Astrocyte (in vitro differentiated cells and primary cell): ENCODE results near the gene PTRHD1.

ENCODE experiments used
- EZH2 ChIP-seq: IDR thresholded peaks from 2 replicates; pipeline ENCODE4 v1.6.1; 2012; ENCODE audit warnings: mild to moderate bottlenecking, low read length, inconsistent platforms; ENCODE audit not compliant: insufficient read depth
- TF ChIP-seq, protein P1 (sequence below): IDR thresholded peaks from 2 replicates; pipeline ENCODE4 v1.5.1; 2011; ENCODE audit warnings: low read depth, mild to moderate bottlenecking, inconsistent platforms, low read length, moderate library complexity; ENCODE audit not compliant: insufficient read depth

DNA sequence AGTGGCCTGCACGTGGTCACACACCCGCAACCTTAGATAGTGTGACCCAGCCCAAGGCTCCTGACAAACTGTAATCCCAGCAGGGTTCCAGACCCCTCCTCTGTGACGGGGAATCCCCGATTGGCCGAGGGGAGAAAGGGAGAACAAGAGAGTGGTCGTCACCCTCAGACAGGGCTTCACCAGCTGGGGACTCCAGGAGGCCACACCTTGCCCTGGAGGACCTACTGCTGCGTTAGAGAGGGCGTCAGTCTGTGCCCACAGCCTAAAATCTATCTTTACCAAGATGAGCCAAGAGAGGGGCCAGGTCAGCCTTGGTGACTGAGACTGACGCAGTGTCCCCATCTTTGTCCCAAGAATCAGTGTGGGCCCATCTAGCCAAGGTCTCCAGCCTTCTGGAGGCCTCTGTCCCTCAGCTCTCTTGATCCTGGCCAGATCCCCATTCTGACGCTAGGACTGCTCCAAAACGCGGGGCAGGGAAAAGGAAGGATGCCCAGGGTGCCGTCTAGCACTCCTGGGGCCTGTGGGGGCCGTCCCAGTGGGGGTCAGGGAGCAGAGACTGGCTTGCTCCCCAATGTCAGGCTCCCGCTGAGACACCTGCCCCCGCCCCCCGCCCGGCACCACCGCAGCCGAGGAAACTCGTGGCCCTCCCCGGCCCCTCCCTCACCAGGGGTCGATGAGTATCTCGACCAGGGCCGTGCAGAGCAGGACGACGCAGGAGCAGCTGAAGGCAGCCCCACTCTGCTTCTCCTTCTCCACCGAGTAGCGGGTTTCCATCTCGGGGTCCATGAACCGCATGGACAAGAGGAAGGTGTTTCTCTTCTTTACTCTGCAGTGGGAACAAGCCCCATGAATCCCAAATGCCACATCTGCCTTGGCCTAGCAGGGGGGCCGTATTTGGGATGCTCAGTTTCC lies 40.9 kb upstream of the PTRHD1 start:
- TF ChIP-seq, protein P1, sequence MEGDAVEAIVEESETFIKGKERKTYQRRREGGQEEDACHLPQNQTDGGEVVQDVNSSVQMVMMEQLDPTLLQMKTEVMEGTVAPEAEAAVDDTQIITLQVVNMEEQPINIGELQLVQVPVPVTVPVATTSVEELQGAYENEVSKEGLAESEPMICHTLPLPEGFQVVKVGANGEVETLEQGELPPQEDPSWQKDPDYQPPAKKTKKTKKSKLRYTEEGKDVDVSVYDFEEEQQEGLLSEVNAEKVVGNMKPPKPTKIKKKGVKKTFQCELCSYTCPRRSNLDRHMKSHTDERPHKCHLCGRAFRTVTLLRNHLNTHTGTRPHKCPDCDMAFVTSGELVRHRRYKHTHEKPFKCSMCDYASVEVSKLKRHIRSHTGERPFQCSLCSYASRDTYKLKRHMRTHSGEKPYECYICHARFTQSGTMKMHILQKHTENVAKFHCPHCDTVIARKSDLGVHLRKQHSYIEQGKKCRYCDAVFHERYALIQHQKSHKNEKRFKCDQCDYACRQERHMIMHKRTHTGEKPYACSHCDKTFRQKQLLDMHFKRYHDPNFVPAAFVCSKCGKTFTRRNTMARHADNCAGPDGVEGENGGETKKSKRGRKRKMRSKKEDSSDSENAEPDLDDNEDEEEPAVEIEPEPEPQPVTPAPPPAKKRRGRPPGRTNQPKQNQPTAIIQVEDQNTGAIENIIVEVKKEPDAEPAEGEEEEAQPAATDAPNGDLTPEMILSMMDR: no peak
- no peak for TF ChIP-seq EZH2
